Measurements from ENCODE around the gene TCF25.

Gene TCF25

GRCh38 chr16:89898201-89898967 is 25.0 kb downstream of the TCF25 start:
- TF ChIP-seq, protein P1, sequence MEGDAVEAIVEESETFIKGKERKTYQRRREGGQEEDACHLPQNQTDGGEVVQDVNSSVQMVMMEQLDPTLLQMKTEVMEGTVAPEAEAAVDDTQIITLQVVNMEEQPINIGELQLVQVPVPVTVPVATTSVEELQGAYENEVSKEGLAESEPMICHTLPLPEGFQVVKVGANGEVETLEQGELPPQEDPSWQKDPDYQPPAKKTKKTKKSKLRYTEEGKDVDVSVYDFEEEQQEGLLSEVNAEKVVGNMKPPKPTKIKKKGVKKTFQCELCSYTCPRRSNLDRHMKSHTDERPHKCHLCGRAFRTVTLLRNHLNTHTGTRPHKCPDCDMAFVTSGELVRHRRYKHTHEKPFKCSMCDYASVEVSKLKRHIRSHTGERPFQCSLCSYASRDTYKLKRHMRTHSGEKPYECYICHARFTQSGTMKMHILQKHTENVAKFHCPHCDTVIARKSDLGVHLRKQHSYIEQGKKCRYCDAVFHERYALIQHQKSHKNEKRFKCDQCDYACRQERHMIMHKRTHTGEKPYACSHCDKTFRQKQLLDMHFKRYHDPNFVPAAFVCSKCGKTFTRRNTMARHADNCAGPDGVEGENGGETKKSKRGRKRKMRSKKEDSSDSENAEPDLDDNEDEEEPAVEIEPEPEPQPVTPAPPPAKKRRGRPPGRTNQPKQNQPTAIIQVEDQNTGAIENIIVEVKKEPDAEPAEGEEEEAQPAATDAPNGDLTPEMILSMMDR (IDR thresholded peaks at IDR 0.05; ENCODE audit: insufficient read depth, low read length, poor library complexity, severe bottlenecking) = no peak
- no peaks in the 10 kb centered on the region for H3K27me3 ChIP-seq (replicated peaks; ENCODE audit: control insufficient read depth, insufficient read depth, low read length)
- H3K36me3 ChIP-seq (ENCODE audit: control insufficient read depth, insufficient read depth, low read length) = peaks cover 30% of the 10 kb centered on the region
- no peak for DNase-seq (ENCODE audit: extremely low read depth, insufficient read length)
- no peak overlapping the region for H3K4me3 ChIP-seq (replicated peaks; ENCODE audit: low read depth, low read length)

- TF ChIP-seq, protein P1 (IDR thresholded peaks at IDR 0.05; ENCODE audit: insufficient read depth, low read length, poor library complexity, severe bottlenecking) = no peak
- H3K36me3 ChIP-seq (ENCODE audit: control insufficient read depth, insufficient read depth, low read length) = peaks cover 35% of the 10 kb centered on the region
- no peak for DNase-seq (ENCODE audit: extremely low read depth, insufficient read length)
- no peak overlapping the region for H3K4me3 ChIP-seq (replicated peaks; ENCODE audit: low read depth, low read length)
- no peaks in the 10 kb centered on the region for H3K27me3 ChIP-seq (replicated peaks; ENCODE audit: control insufficient read depth, insufficient read depth, low read length)
Measured at GRCh38 chr16:89899879-89900481, 26.6 kb downstream of the TCF25 start.

DNA sequence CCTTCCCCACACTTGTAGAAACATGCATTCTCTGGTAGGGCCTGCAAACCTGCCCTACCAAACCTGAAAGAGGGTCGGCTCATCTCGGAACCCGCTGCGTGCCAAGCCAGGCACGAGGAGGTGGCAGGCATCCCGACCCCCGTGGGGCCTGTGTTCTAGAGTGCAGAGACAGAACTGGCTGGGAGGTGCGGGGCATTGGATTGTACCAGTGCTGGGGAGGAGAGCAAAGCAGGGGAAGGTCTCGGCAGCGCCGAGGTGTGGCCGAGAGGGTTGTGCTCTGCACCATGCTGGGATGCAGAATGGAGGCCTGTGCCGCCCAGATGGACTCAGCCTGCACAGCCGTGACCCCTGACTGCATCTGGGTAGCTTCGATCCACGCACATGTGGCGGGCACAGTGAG is 27.5 kb downstream of the TCF25 start:
- Histone ChIP-seq H3K27me3 (replicated peaks; ENCODE audit: control insufficient read depth, insufficient read depth, low read length) (no peaks in the 10 kb centered on the region), H3K36me3 (ENCODE audit: control insufficient read depth, insufficient read depth, low read length) (peaks cover 36% of the 10 kb centered on the region), H3K4me3 (replicated peaks; ENCODE audit: low read depth, low read length) (no peak overlapping the region)
- DNase-seq (ENCODE audit: extremely low read depth, insufficient read length) = no peak
- TF ChIP-seq, protein P1 (IDR thresholded peaks at IDR 0.05; ENCODE audit: insufficient read depth, low read length, poor library complexity, severe bottlenecking) = no peak

- H3K27me3 ChIP-seq (replicated peaks; ENCODE audit: control insufficient read depth, insufficient read depth, low read length) = no peaks in the 10 kb centered on the region
- H3K36me3 ChIP-seq (ENCODE audit: control insufficient read depth, insufficient read depth, low read length) = peaks cover 35% of the 10 kb centered on the region
- no peak for DNase-seq (ENCODE audit: extremely low read depth, insufficient read length)
- no peak overlapping the region for H3K4me3 ChIP-seq (replicated peaks; ENCODE audit: low read depth, low read length)
- TF ChIP-seq, protein P1 (IDR thresholded peaks at IDR 0.05; ENCODE audit: insufficient read depth, low read length, poor library complexity, severe bottlenecking) = no peak
Measured at GRCh38 chr16:89902980-89903379, 29.6 kb downstream of the TCF25 start.

DNA sequence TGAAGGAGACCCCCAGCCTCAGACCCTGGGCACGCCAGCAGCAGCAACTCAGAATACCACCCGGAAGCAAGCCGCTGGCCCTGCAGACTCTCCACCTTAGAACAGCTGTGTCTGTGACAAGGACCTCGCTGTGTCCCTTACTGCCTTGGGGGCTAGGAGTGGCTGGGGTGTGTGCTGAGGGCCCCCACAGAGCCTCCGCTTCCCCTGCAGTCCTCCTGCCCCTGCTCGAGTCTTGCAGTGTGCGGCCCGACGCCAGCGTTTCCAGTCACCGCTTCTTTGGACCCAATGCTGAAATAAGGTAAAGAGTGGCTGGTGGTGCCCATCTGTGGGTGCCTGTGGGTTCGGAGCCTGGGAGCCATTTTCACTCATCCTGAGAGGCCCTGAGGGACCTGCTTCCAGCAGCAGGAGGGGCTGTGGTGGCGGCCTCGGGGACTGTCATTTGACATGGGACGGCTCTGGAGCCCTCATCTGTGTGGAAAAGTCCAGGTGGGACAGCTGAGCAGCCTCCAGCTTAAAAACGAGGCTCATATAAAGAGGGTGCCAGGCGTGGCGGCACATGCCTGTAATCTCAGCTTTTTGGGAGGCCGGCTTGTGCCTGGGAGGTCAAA is 30.6 kb downstream of the TCF25 start:
- Histone ChIP-seq H3K4me3 (replicated peaks; ENCODE audit: low read depth, low read length) (no peak overlapping the region), H3K36me3 (ENCODE audit: control insufficient read depth, insufficient read depth, low read length) (peaks cover 33% of the 10 kb centered on the region), H3K27me3 (replicated peaks; ENCODE audit: control insufficient read depth, insufficient read depth, low read length) (no peaks in the 10 kb centered on the region)
- DNase-seq (ENCODE audit: extremely low read depth, insufficient read length) = no peak
- TF ChIP-seq, protein P1 (IDR thresholded peaks at IDR 0.05; ENCODE audit: insufficient read depth, low read length, poor library complexity, severe bottlenecking) = no peak

Measured in GM06990 (cell line).